Right lobe of liver (tissue), 4 donors: ENCODE data around the gene SCYL1.
"Not testable (repeated sequence)": the region's sequence is repeated elsewhere in the genome, so short reads cannot be mapped to it uniquely, and the experiment has no call there.

Source experiments
- CTCF ChIP-seq, 4 donors: fragments of 200-600 bp in 3 of 4; fragments of 450-650 bp in 1 of 4; IDR thresholded peaks; one replicate each; pipeline versions ENCODE4 v1.5.1 to v1.8.0; 2016 to 2022; ENCODE audit warnings: antibody characterized with exemption in 4 of 4, mild to moderate bottlenecking in 2 of 4
- POLR2A ChIP-seq: fragments of 450-650 bp; IDR thresholded peaks from one replicate; pipeline ENCODE4 v1.6.1; 2017; ENCODE audit warnings: antibody characterized with exemption, mild to moderate bottlenecking
- donor health status: DM: no; HTN: no; CAD: no.
- donor health status: DM: no; HTN: no; CAD: no.
- donor health status: DM: no; HTN: yes; CAD: no.

GRCh38 chr11:65512311-65512710 lies 12.6 kb upstream of the SCYL1 start:
- not testable (repeated sequence) for TF ChIP-seq POLR2A; CTCF (IDR thresholded peaks at IDR 0.05)
